Neural progenitor cell (in vitro differentiated cells): ENCODE results near the gene RAPGEF2. TPM values are rescaled to one million over a fixed set of nuclear protein-coding genes. Genes with fewer than 3 reads are reported as not detected.

Experiments
- DNase-seq: peaks from one replicate; pipeline ENCODE4 v3.0.0-alpha.2; 2016; ENCODE audit warnings: low spot score
- H2AFZ ChIP-seq: fragments of 200-600 bp; sonication (generic); replicated peaks from 2 replicates; pipeline ENCODE4 v1.6.1; 2016; ENCODE audit warnings: antibody characterized with exemption
- H3F3A ChIP-seq: fragments of 200-600 bp; sonication (generic); 2 replicates; pipeline ENCODE4 v1.6.1; 2016; ENCODE audit warnings: antibody characterized with exemption, low read depth
- H3K27ac ChIP-seq: fragments of 200-600 bp; sonication (generic); 2 replicates; pipeline ENCODE4 v1.5.1; 2016; ENCODE audit warnings: mild to moderate bottlenecking
- H3K27me3 ChIP-seq: fragments of 200-600 bp; sonication (generic); 2 replicates; pipeline ENCODE4 v1.6.1; 2016; ENCODE audit warnings: mild to moderate bottlenecking, moderate library complexity
- H3K36me3 ChIP-seq: fragments of 200-600 bp; sonication (generic); 2 replicates; pipeline ENCODE4 v1.5.1; 2016
- H3K4me1 ChIP-seq: fragments of 200-600 bp; sonication (generic); 2 replicates; pipeline ENCODE4 v1.6.1; 2016; ENCODE audit warnings: mixed run types
- H3K4me2 ChIP-seq: fragments of 200-600 bp; sonication (generic); 2 replicates; pipeline ENCODE4 v1.6.1; 2016
- H3K4me3 ChIP-seq: fragments of 200-600 bp; sonication (generic); 2 replicates; pipeline ENCODE4 v1.5.1; 2016
- H3K79me2 ChIP-seq: fragments of 200-600 bp; sonication (generic); 2 replicates; pipeline ENCODE4 v1.6.1; 2016; ENCODE audit warnings: low read depth
- H3K9ac ChIP-seq: fragments of 200-600 bp; sonication (generic); 2 replicates; pipeline ENCODE4 v1.6.1; 2016
- H3K9me3 ChIP-seq: fragments of 200-600 bp; sonication (generic); 2 replicates; pipeline ENCODE4 v1.5.1; 2016; ENCODE audit warnings: low read depth
- H4K20me1 ChIP-seq: fragments of 200-600 bp; sonication (generic); 2 replicates; pipeline ENCODE4 v1.6.1; 2016; ENCODE audit warnings: low read depth
- H3K27ac Mint-ChIP-seq: 3 replicates; pipeline ENCODE4 v1.8.0; 2021; ENCODE audit warnings: mixed read lengths
- H3K27me3 Mint-ChIP-seq: 2 replicates; pipeline ENCODE4 v1.8.0; 2022; ENCODE audit warnings: low read depth, mild to moderate bottlenecking, inconsistent platforms, moderate library complexity, mixed read lengths; ENCODE audit not compliant: insufficient read depth
- H3K36me3 Mint-ChIP-seq: 3 replicates; pipeline ENCODE4 v1.8.0; 2021; ENCODE audit warnings: mixed read lengths
- H3K4me1 Mint-ChIP-seq: 3 replicates; pipeline ENCODE4 v1.8.0; 2021; ENCODE audit warnings: mixed read lengths
- H3K4me3 Mint-ChIP-seq: 3 replicates; pipeline ENCODE4 v1.8.0; 2021; ENCODE audit warnings: mild to moderate bottlenecking, moderate library complexity, mixed read lengths
- H3K9me3 Mint-ChIP-seq: 3 replicates; pipeline ENCODE4 v1.8.0; 2020; ENCODE audit warnings: mixed read lengths
- CTCF ChIP-seq: fragments of 200-600 bp; sonication (generic); IDR thresholded peaks from 2 replicates; pipeline ENCODE4 v1.5.1; 2017; ENCODE audit warnings: antibody characterized with exemption, mild to moderate bottlenecking
- EZH2 ChIP-seq: fragments of 200-600 bp; sonication (generic); IDR thresholded peaks from 2 replicates; pipeline ENCODE4 v1.6.1; 2017; ENCODE audit warnings: antibody characterized with exemption, mild to moderate bottlenecking, moderate library complexity
- EZH2phosphoT487 ChIP-seq: fragments of 200-600 bp; sonication (generic); IDR thresholded peaks from 2 replicates; pipeline ENCODE4 v1.6.1; 2017; ENCODE audit warnings: antibody characterized with exemption
- total RNA-seq: library from RNA; depleted of rRNA; stranded (reverse); fragments of >200 nt; gene quantifications from 2 replicates; pipeline ENCODE4 v1.2.3, GENCODE V29; 2015; ENCODE audit warnings: low replicate concordance

The RAPGEF2 gene
- total RNA-seq, 1 donor from 2014 or later = 70.4 TPM

GRCh38 chr4:159258889-159259560 lies 156.1 kb downstream of the RAPGEF2 start:
- no peak overlapping the region for H3K27ac Mint-ChIP-seq
- no peaks in the 10 kb centered on the region for H3K36me3 ChIP-seq
- no peak overlapping the region for H2AFZ ChIP-seq
- H3K9ac ChIP-seq = no peak overlapping the region
- H3K4me1 ChIP-seq = no peaks in the 10 kb centered on the region
- H3K4me1 Mint-ChIP-seq = no peaks in the 10 kb centered on the region
- TF ChIP-seq CTCF = no peak
- peaks cover 14% of the 10 kb centered on the region for H3K9me3 Mint-ChIP-seq
- H3K79me2 ChIP-seq = no peaks in the 10 kb centered on the region
- H3K4me2 ChIP-seq = no peak overlapping the region
- H3F3A ChIP-seq = no peaks in the 10 kb centered on the region
- DNase-seq = no peak
- no peak overlapping the region for H3K27ac ChIP-seq
- peaks cover 17% of the 10 kb centered on the region for H3K36me3 Mint-ChIP-seq
- no peak overlapping the region for H3K4me3 Mint-ChIP-seq
- no peaks in the 10 kb centered on the region for H3K27me3 Mint-ChIP-seq
- no peaks in the 10 kb centered on the region for H3K27me3 ChIP-seq
- no peak overlapping the region for H3K4me3 ChIP-seq
- no peaks in the 10 kb centered on the region for H3K9me3 ChIP-seq
- no peaks in the 10 kb centered on the region for H4K20me1 ChIP-seq

DNA sequence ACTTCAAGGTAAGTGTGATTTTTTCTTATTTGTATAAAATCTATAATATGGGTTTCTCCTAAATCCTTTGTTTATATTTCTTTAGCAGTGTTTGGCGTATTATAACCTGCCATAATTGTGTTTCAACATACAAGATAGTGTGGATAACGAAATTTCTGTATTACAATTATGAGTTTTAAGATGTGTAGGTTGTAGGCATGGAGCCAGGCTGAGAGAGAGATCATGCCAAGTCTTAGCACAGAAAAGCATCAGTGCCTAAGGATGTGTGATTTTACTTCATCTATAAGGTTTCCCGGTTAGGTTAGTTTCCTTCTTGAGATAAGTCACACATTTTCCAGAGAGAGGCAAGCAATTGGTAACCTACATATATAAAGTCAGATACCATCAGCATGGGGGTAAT lies 161.2 kb downstream of the RAPGEF2 start:
- no peak for TF ChIP-seq EZH2
- no peak for TF ChIP-seq CTCF
- no peak for TF ChIP-seq EZH2phosphoT487
- DNase-seq = no peak
- Histone ChIP-seq H3K9ac (no peak overlapping the region), H3K79me2 (no peaks in the 10 kb centered on the region), H2AFZ (no peak overlapping the region), H3K27me3 (no peaks in the 10 kb centered on the region), H3K4me3 (no peak overlapping the region), H3K9me3 (no peaks in the 10 kb centered on the region), H3F3A (no peaks in the 10 kb centered on the region), H4K20me1 (no peaks in the 10 kb centered on the region), H3K4me1 (peaks cover 21% of the 10 kb centered on the region), H3K4me2 (no peak overlapping the region), H3K27ac (no peak overlapping the region), H3K36me3 (no peaks in the 10 kb centered on the region)
- Mint-ChIP-seq H3K4me1 (peaks cover 12% of the 10 kb centered on the region), H3K27me3 (no peaks in the 10 kb centered on the region), H3K27ac (no peak overlapping the region), H3K4me3 (no peak overlapping the region), H3K36me3 (no peaks in the 10 kb centered on the region), H3K9me3 (no peaks in the 10 kb centered on the region)

DNA sequence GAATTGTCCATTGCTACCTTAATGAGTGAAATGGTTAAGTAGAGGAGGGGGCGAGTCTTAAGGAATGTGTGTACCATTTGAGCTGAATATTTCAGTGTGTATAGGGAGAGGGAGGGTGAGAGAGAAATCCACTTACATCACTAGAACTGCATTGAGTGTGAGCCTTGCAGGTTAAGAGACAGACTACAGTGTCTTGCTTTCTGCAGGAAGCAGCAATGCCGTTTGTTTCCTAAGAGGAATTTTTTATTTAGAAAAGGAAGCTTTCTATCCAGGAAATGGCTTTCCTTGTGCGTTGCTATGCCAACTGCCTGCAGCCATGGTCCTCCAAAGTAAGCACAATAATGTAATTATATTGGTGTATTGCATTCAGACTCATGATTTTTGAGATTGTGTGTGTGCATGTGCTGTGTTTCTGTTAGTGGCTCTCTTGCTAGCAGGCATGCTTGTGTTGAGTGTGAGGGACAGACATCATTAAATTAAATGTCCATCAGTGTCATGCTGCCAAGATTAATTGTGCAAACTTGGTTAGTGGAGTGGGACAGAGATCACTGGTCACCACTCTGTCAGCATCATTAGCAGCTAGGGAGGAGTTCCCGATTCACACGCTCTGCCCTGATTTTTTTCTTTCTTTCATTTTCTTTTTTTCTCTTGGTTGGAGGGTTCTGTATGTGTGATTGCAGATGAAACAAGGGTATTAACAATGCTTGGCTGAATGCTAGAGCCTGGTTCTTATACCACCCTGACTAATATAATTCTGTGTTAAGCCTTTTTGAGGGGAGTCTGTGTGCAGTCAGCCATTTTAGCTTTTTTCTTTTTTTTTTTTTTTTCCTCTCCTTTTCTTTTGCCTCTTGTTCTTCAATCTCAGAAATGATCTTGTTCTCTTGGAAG lies 164.3 kb downstream of the RAPGEF2 start:
- H2AFZ ChIP-seq = no peak overlapping the region
- TF ChIP-seq EZH2phosphoT487 (no peak), CTCF (no peak), EZH2 (no peak)
- H4K20me1 ChIP-seq = no peaks in the 10 kb centered on the region
- Mint-ChIP-seq H3K27me3 (no peaks in the 10 kb centered on the region), H3K27ac (no peak overlapping the region), H3K4me3 (no peak overlapping the region), H3K36me3 (no peaks in the 10 kb centered on the region), H3K9me3 (no peaks in the 10 kb centered on the region), H3K4me1 (peaks cover 15% of the 10 kb centered on the region)
- peaks cover 21% of the 10 kb centered on the region for H3K4me1 ChIP-seq
- H3K27ac ChIP-seq = no peak overlapping the region
- no peaks in the 10 kb centered on the region for H3K27me3 ChIP-seq
- H3F3A ChIP-seq = no peaks in the 10 kb centered on the region
- no peaks in the 10 kb centered on the region for H3K36me3 ChIP-seq
- peak overlapping the region; percentile 47 for H3K4me2 ChIP-seq
- H3K79me2 ChIP-seq = no peaks in the 10 kb centered on the region
- H3K9ac ChIP-seq = no peak overlapping the region
- DNase-seq = peak; percentile 18
- H3K4me3 ChIP-seq = no peak overlapping the region
- no peaks in the 10 kb centered on the region for H3K9me3 ChIP-seq
